ENCODE measurements around the gene POTEG.
"Not testable (repeated sequence)": the region's sequence is repeated elsewhere in the genome, so short reads cannot be mapped to it uniquely, and the experiment has no call there.

POTEG gene

DNA sequence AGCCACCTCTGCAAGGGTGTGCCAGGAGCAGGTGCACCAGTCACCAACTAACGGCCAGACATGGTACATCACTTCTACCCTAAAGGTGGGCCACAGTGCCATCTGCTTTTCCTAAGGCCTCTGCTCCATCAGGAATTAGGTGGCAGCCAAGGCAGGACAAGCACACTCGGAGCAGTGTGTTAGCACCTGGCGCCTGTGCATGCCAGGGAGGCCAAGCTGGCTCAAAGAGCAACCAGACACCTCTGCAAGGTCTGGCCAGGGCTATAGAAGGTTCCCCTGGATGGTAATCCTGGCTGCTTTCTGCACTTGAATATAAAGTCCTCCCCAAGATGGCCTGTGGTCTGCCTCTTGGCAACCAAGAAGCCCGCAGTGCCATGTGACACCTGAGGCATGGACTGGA lies 45.4 kb downstream of the POTEG start:
- not testable (repeated sequence) for H3K9me2 ChIP-seq (ENCODE audit: low read depth, low read length); H3K4me1 ChIP-seq (ENCODE audit: insufficient read depth, low read length, severe bottlenecking); H3K36me3 ChIP-seq (ENCODE audit: insufficient read depth, low read length); H3K27me3 ChIP-seq (ENCODE audit: insufficient read depth, low read length); H3K27ac ChIP-seq (ENCODE audit: low read depth, low read length, poor library complexity, severe bottlenecking); H2AFZ ChIP-seq (ENCODE audit: low read length); H3K9me3 ChIP-seq (ENCODE audit: low read length); H3F3A ChIP-seq (ENCODE audit: insufficient read depth, low read length); H3K4me3 ChIP-seq (ENCODE audit: low read depth, low read length, poor library complexity, severe bottlenecking); H3K79me2 ChIP-seq (ENCODE audit: insufficient read depth, low read length); H3K4me2 ChIP-seq (ENCODE audit: low read length); H3K9ac ChIP-seq (ENCODE audit: low read length); H4K20me1 ChIP-seq (ENCODE audit: insufficient read depth, low read length)

DNA sequence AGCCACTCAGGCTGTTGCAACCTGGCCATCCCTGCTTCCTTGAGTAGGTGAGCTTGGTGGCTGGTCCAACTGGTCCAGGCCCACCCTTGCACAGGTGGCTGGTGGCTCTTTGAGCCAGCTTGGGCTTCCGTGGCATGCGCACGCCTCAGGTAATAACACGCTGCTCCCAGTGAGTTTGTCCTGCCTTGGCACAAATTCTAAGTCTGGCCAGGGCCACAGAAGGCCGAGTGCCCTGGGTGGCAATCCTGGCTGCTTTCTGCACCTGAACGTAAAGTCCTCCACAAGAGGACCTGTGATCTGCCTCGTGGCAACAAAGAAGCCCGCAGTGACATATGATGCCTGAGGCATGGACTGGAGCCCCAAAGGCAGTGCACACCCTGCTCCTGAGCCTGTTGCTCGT lies 47.1 kb downstream of the POTEG start:
- not testable (repeated sequence) for H3K27me3 ChIP-seq (ENCODE audit: insufficient read depth, low read length); H3K4me2 ChIP-seq (ENCODE audit: low read length); H3K9me2 ChIP-seq (ENCODE audit: low read depth, low read length); H3K79me2 ChIP-seq (ENCODE audit: insufficient read depth, low read length); H3F3A ChIP-seq (ENCODE audit: insufficient read depth, low read length); H3K4me3 ChIP-seq (ENCODE audit: low read depth, low read length, poor library complexity, severe bottlenecking); H3K27ac ChIP-seq (ENCODE audit: low read depth, low read length, poor library complexity, severe bottlenecking); H3K4me1 ChIP-seq (ENCODE audit: insufficient read depth, low read length, severe bottlenecking); H3K9me3 ChIP-seq (ENCODE audit: low read length); H2AFZ ChIP-seq (ENCODE audit: low read length); H4K20me1 ChIP-seq (ENCODE audit: insufficient read depth, low read length); H3K9ac ChIP-seq (ENCODE audit: low read length); H3K36me3 ChIP-seq (ENCODE audit: insufficient read depth, low read length)

- not testable (repeated sequence) for H3K4me2 ChIP-seq (ENCODE audit: low read length); H3K79me2 ChIP-seq (ENCODE audit: insufficient read depth, low read length); H3K9me3 ChIP-seq (ENCODE audit: low read length); H3K36me3 ChIP-seq (ENCODE audit: insufficient read depth, low read length); H3K27ac ChIP-seq (ENCODE audit: low read depth, low read length, poor library complexity, severe bottlenecking); H3K9ac ChIP-seq (ENCODE audit: low read length); H3K27me3 ChIP-seq (ENCODE audit: insufficient read depth, low read length); H4K20me1 ChIP-seq (ENCODE audit: insufficient read depth, low read length); H3K9me2 ChIP-seq (ENCODE audit: low read depth, low read length); H3F3A ChIP-seq (ENCODE audit: insufficient read depth, low read length); H3K4me3 ChIP-seq (ENCODE audit: low read depth, low read length, poor library complexity, severe bottlenecking); H2AFZ ChIP-seq (ENCODE audit: low read length); H3K4me1 ChIP-seq (ENCODE audit: insufficient read depth, low read length, severe bottlenecking)
These were observed 47.8 kb downstream of the POTEG start for GRCh38 chr14:19386309-19386708.

DNA sequence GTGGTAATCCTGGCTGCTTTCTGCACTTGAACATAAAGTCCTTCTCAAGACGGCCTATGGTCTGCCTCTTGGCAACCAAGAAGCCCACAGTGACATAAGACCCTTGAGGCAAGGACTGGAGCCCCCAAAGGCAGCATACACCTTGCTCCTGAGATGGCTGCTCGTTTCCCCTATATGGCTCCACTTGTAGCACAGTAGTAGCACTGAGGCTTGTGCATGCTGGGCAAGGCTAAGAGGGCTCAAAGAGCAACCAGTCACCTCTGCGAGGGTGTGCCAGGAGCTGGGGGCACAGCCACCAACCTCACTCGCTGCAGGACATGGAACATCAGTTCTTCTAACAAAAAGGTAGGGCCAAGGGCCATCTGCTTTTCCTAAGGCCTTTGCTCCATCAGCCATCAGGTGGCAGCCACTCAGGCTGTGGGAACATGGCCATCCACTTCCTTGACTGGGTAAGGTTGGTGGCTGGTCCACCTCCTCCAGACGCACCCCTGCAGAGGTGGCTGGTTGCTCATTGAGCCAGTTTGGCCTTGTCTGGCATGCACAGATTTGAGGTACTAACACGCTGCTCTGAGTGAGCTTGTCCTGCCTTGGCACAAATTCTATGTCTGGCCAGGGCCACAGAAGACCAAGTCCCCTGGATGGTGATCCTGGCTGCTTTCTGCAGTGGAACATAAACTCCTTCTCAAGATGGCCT lies 49.9 kb downstream of the POTEG start:
- not testable (repeated sequence) for H3K9ac ChIP-seq (ENCODE audit: low read length); H3K4me2 ChIP-seq (ENCODE audit: low read length); H3K79me2 ChIP-seq (ENCODE audit: insufficient read depth, low read length); H3K27me3 ChIP-seq (ENCODE audit: insufficient read depth, low read length); H3K27ac ChIP-seq (ENCODE audit: low read depth, low read length, poor library complexity, severe bottlenecking); H3K4me3 ChIP-seq (ENCODE audit: low read depth, low read length, poor library complexity, severe bottlenecking); H4K20me1 ChIP-seq (ENCODE audit: insufficient read depth, low read length); H2AFZ ChIP-seq (ENCODE audit: low read length); H3K9me3 ChIP-seq (ENCODE audit: low read length); H3F3A ChIP-seq (ENCODE audit: insufficient read depth, low read length); H3K4me1 ChIP-seq (ENCODE audit: insufficient read depth, low read length, severe bottlenecking); H3K36me3 ChIP-seq (ENCODE audit: insufficient read depth, low read length); H3K9me2 ChIP-seq (ENCODE audit: low read depth, low read length)

DNA sequence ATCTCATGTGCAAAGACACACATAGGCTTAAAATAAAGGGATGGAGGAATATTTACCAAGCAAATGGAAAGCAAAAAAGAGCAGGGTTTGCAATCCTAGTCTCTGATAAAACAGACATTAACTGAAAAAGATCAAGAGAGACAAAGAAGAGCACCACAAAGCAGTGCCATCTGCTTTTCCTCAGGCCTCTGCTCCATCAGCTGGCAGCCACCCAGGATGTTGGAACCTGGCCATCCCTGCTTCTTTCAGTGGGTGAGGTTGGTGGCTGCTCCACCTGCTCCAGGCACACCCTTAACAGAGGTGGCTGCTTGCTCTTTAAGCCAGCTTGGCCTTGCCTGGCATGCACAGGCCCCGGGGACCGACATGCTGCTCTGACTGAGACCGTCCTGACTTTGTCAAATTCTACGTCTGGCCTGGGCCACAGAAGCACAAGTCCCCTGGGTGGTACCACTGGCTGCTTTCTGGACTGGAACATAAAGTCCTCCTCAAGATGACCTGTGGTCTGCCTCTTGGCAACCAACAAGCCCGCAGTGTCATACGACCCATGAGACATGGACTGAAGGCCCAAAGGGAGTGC lies 51.0 kb downstream of the POTEG start:
- not testable (repeated sequence) for H3K9me2 ChIP-seq (ENCODE audit: low read depth, low read length)

DNA sequence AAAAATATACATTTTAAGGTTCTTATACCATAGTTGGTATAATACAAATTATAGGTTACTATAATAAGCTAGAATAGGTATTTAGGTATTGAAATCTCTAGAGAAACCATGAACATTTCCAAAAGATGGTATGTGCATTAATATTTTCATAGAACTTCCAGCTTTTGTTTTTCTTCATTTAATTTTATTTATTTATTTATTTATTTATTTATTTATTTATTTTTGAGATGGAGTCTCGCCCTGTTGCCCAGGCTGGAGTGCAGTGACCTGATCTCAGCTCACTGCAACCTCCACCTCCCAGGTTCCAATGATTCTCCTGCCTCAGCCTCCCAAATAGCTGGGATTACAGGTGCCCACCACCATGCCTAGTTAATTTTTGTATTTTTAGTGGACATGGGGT lies 54.0 kb downstream of the POTEG start:
- H3K9ac ChIP-seq (ENCODE audit: low read length); H3F3A ChIP-seq (ENCODE audit: insufficient read depth, low read length); H3K27me3 ChIP-seq (ENCODE audit: insufficient read depth, low read length); H3K9me2 ChIP-seq (ENCODE audit: low read depth, low read length); H3K36me3 ChIP-seq (ENCODE audit: insufficient read depth, low read length); H2AFZ ChIP-seq (ENCODE audit: low read length); H3K9me3 ChIP-seq (ENCODE audit: low read length); H4K20me1 ChIP-seq (ENCODE audit: insufficient read depth, low read length); H3K4me1 ChIP-seq (ENCODE audit: insufficient read depth, low read length, severe bottlenecking); H3K4me3 ChIP-seq (ENCODE audit: low read depth, low read length, poor library complexity, severe bottlenecking); H3K79me2 ChIP-seq (ENCODE audit: insufficient read depth, low read length); H3K4me2 ChIP-seq (ENCODE audit: low read length); H3K27ac ChIP-seq (ENCODE audit: low read depth, low read length, poor library complexity, severe bottlenecking): not testable (repeated sequence)

More for the DNA sequence above, 51.0 kb downstream of the POTEG start:
- not testable (repeated sequence) for H2AFZ ChIP-seq (ENCODE audit: low read length); H3F3A ChIP-seq (ENCODE audit: insufficient read depth, low read length); H3K4me1 ChIP-seq (ENCODE audit: insufficient read depth, low read length, severe bottlenecking); H3K79me2 ChIP-seq (ENCODE audit: insufficient read depth, low read length); H3K27me3 ChIP-seq (ENCODE audit: insufficient read depth, low read length); H3K9ac ChIP-seq (ENCODE audit: low read length); H3K36me3 ChIP-seq (ENCODE audit: insufficient read depth, low read length); H4K20me1 ChIP-seq (ENCODE audit: insufficient read depth, low read length); H3K4me3 ChIP-seq (ENCODE audit: low read depth, low read length, poor library complexity, severe bottlenecking); H3K27ac ChIP-seq (ENCODE audit: low read depth, low read length, poor library complexity, severe bottlenecking); H3K9me3 ChIP-seq (ENCODE audit: low read length); H3K4me2 ChIP-seq (ENCODE audit: low read length)

DNA sequence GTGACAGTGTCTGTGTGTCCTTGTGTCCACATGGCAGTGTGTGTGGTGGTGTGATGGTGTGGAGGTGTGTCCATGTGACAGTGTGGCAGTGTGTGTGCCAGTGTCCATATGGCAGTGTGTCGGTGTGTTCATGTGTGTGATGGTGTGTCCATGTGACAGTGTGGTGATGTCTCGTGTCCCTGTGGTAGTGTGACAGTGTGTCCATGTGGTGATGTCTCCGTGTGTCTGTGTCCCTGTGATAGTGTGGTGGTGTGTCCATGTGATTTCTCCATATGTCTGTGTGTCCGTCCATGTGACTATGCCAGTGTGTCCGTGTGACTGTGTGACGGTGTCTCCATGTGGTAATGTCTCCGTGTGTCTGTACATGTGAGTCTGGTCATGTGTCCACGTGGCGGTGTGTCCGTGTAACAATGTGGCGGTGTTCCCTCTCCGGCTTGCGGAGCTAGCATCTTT lies 59.7 kb downstream of the POTEG start:
- not testable (repeated sequence) for H3F3A ChIP-seq (ENCODE audit: insufficient read depth, low read length); H3K4me1 ChIP-seq (ENCODE audit: insufficient read depth, low read length, severe bottlenecking); H3K4me2 ChIP-seq (ENCODE audit: low read length); H3K9ac ChIP-seq (ENCODE audit: low read length); H3K27me3 ChIP-seq (ENCODE audit: insufficient read depth, low read length); H3K27ac ChIP-seq (ENCODE audit: low read depth, low read length, poor library complexity, severe bottlenecking); H3K79me2 ChIP-seq (ENCODE audit: insufficient read depth, low read length); H4K20me1 ChIP-seq (ENCODE audit: insufficient read depth, low read length); H3K9me3 ChIP-seq (ENCODE audit: low read length); H3K4me3 ChIP-seq (ENCODE audit: low read depth, low read length, poor library complexity, severe bottlenecking); H2AFZ ChIP-seq (ENCODE audit: low read length); H3K36me3 ChIP-seq (ENCODE audit: insufficient read depth, low read length); H3K9me2 ChIP-seq (ENCODE audit: low read depth, low read length)
